Osteoblast (primary cell): ENCODE data around the gene NMNAT2. TPM values are rescaled to one million over a fixed set of nuclear protein-coding genes. Genes with fewer than 3 reads are reported as not detected.
"Not testable (repeated sequence)": the region's sequence is repeated elsewhere in the genome, so short reads cannot be mapped to it uniquely, and the experiment has no call there.

Experiments
- DNase-seq: peaks from one replicate; pipeline ENCODE4 v3.0.0; 2011; ENCODE audit warnings: low spot score, mixed read lengths; ENCODE audit not compliant: insufficient read length; ENCODE audit errors: missing footprints
- H2AFZ ChIP-seq: 2 replicates; pipeline ENCODE4 v1.6.0; 2011; ENCODE audit warnings: mild to moderate bottlenecking, low read length
- H3K27ac ChIP-seq: 2 replicates; pipeline ENCODE4 v1.5.1; 2011; ENCODE audit warnings: mild to moderate bottlenecking, low read depth, low read length, moderate library complexity
- H3K27me3 ChIP-seq: 2 replicates; pipeline ENCODE4 v1.6.0; 2012; ENCODE audit warnings: mild to moderate bottlenecking, control low read depth, inconsistent platforms, low read length, moderate library complexity; ENCODE audit not compliant: insufficient read depth
- H3K36me3 ChIP-seq: 2 replicates; pipeline ENCODE4 v1.5.1; 2011; ENCODE audit warnings: mild to moderate bottlenecking, low read length, control low read depth, moderate library complexity; ENCODE audit not compliant: insufficient read depth
- H3K4me1 ChIP-seq: 2 replicates; pipeline ENCODE4 v1.5.1; 2011; ENCODE audit warnings: mild to moderate bottlenecking, low read length, control low read depth, moderate library complexity; ENCODE audit not compliant: insufficient read depth
- H3K4me2 ChIP-seq: 2 replicates; pipeline ENCODE4 v1.6.0; 2011; ENCODE audit warnings: mild to moderate bottlenecking, low read length; ENCODE audit not compliant: insufficient read depth
- H3K4me3 ChIP-seq: fragments of 200-600 bp; sonication (generic); 3 replicates; pipeline ENCODE4 v1.5.1; 2012; ENCODE audit warnings: mild to moderate bottlenecking, low read length, inconsistent platforms; ENCODE audit not compliant: insufficient read depth
- H3K79me2 ChIP-seq: 2 replicates; pipeline ENCODE4 v1.6.0; 2012; ENCODE audit warnings: mild to moderate bottlenecking, low read length, control low read depth, inconsistent platforms; ENCODE audit not compliant: insufficient read depth
- H3K9me3 ChIP-seq: 2 replicates; pipeline ENCODE4 v1.5.1; 2011; ENCODE audit warnings: low read depth, low read length, control low read depth
- H4K20me1 ChIP-seq: 2 replicates; pipeline ENCODE4 v1.6.0; 2012; ENCODE audit warnings: mild to moderate bottlenecking, low read length, control low read depth; ENCODE audit not compliant: insufficient read depth
- CTCF ChIP-seq: IDR thresholded peaks from 2 replicates; pipeline ENCODE4 v1.5.1; 2011; ENCODE audit warnings: mild to moderate bottlenecking, low read depth, low read length, moderate library complexity; ENCODE audit errors: extremely low read depth
- total RNA-seq: library from RNA; depleted of rRNA; stranded (reverse); fragments of >200 nt; gene quantifications from 2 replicates; pipeline ENCODE4 v1.2.3, GENCODE V29; 2012

The NMNAT2 gene
- total RNA-seq, 1 donor, result 2.5 TPM

GRCh38 chr1:183275322-183275721, 142.9 kb downstream of the NMNAT2 start:
- H3K4me1 ChIP-seq, result peaks cover 62% of the 10 kb centered on the region
- no peak for TF ChIP-seq CTCF

GRCh38 chr1:183274836-183275235, 143.3 kb downstream of the NMNAT2 start:
- Histone ChIP-seq H3K4me3 (no peak overlapping the region), H3K4me1 (peaks cover 61% of the 10 kb centered on the region), H3K9me3 (no peaks in the 10 kb centered on the region), H3K27me3 (no peaks in the 10 kb centered on the region), H3K79me2 (peaks cover 2% of the 10 kb centered on the region), H3K36me3 (no peaks in the 10 kb centered on the region), H2AFZ (no peak overlapping the region), H3K4me2 (no peak overlapping the region), H3K27ac (peak overlapping the region; percentile 11), H4K20me1 (no peaks in the 10 kb centered on the region)
- DNase-seq, result no peak
- no peak for TF ChIP-seq CTCF

More at GRCh38 chr1:183275322-183275721, 142.9 kb downstream of the NMNAT2 start:
- Histone ChIP-seq H3K27ac (no peak overlapping the region), H3K4me3 (no peak overlapping the region), H3K36me3 (no peaks in the 10 kb centered on the region), H2AFZ (no peak overlapping the region), H4K20me1 (no peaks in the 10 kb centered on the region), H3K4me2 (no peak overlapping the region), H3K27me3 (no peaks in the 10 kb centered on the region), H3K9me3 (no peaks in the 10 kb centered on the region), H3K79me2 (peaks cover 2% of the 10 kb centered on the region)
- DNase-seq, result no peak

- H3K27ac ChIP-seq, result peak overlapping the region; percentile 33
Observed at GRCh38 chr1:183273984-183274383, 144.2 kb downstream of the NMNAT2 start.

GRCh38 chr1:183273300-183273699, 144.9 kb downstream of the NMNAT2 start:
- TF ChIP-seq CTCF, result no peak
- no peaks in the 10 kb centered on the region for H4K20me1 ChIP-seq
- H3K79me2 ChIP-seq, result peaks cover 2% of the 10 kb centered on the region
- peak overlapping the region; percentile 8 for H3K4me2 ChIP-seq
- no peak overlapping the region for H3K4me3 ChIP-seq
- H3K4me1 ChIP-seq, result peaks cover 49% of the 10 kb centered on the region
- H3K36me3 ChIP-seq, result no peaks in the 10 kb centered on the region
- H3K27ac ChIP-seq, result peak overlapping the region; percentile 95
- no peaks in the 10 kb centered on the region for H3K9me3 ChIP-seq
- DNase-seq, result no peak
- H2AFZ ChIP-seq, result no peak overlapping the region
- no peaks in the 10 kb centered on the region for H3K27me3 ChIP-seq

More at GRCh38 chr1:183273984-183274383, 144.2 kb downstream of the NMNAT2 start:
- H3K4me2 ChIP-seq, H2AFZ ChIP-seq, DNase-seq, H3K36me3 ChIP-seq, H3K4me3 ChIP-seq, H3K79me2 ChIP-seq, H4K20me1 ChIP-seq, H3K27me3 ChIP-seq, H3K9me3 ChIP-seq: not testable (repeated sequence)
- peaks cover 52% of the 10 kb centered on the region for H3K4me1 ChIP-seq
